Ureter (tissue), 1 donor: ENCODE data around the gene FBXO5. TPM values are rescaled to one million over a fixed set of nuclear protein-coding genes. Genes with fewer than 3 reads are reported as not detected.

ENCODE experiments used
- DNase-seq: peaks from one replicate; pipeline ENCODE4 v3.0.0-alpha.2; 2020; ENCODE audit warnings: low spot score
- total RNA-seq: library from RNA; stranded (reverse); gene quantifications from one replicate; pipeline ENCODE4 v1.2.4, GENCODE V29; 2023
- donor health status: DM: yes; HTN: yes; CAD: no.

The FBXO5 gene
- total RNA-seq, 1 donor from 2014 or later, result 5.3 TPM

DNA sequence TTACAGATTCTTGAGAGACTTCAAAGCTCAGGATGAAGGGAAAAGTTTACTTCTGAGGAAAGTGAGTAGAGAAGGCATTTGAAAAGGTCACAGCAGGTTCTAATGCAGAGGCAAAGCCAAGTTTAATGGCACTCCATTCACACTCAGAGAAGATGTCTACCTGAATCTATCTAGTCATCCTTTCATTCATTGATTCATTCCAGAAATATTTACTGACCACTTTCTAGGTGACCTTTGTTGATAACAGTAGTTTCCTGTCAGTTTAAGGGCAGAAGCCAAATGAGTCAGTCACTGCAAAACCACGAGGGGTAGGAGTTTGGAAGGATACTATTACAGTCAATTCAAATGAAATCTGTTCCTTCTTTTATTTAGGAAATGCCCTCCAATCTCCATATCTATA lies 30.8 kb downstream of the FBXO5 start:
- no peak for DNase-seq

DNA sequence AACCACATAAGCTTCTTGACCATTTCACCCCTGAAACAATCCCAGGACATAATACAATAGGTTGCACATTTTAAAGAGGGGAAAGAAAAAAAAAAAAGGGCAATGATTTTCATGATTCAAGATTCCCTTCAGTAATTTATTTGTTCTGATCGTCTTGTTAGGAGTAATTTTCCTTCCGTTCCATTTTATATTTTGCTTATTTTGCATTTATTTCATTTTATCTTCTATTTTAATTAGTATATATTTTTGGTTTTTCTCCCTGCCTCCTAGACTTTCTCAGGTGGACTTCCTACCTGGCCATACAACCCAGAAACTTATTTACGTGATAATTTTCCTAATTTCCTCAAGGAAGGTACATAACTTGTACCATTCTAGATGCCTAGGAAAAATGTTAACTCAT lies 32.6 kb downstream of the FBXO5 start:
- DNase-seq, result no peak

DNA sequence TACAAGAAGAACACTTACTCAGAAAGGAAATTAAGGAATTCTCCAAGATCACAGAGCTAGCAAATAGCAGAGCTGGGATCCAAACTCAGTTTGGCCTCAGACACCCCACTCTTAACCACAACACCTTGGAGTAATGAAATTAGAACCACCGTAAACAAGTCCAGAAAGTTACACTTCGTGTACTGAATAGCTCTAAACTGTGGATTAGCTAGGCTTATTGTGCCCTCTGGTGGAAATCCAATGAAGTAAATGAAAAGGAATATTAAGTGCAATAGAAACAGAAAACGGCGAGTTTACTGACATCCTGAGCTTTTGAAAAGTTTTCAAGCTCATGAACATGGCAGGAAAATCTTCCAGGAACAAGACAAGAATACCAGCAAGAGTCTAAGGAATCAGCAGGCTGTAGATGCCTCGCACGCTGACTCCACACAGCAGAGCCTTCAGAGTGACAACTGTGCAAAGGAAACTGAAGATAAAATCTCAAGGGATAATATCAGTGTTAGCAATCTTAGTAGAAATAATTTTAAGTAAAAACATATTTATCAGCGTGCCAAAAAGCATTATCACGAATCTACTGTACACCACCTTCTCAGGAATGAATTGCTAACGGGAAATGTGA lies 34.6 kb downstream of the FBXO5 start:
- no peak for DNase-seq

DNA sequence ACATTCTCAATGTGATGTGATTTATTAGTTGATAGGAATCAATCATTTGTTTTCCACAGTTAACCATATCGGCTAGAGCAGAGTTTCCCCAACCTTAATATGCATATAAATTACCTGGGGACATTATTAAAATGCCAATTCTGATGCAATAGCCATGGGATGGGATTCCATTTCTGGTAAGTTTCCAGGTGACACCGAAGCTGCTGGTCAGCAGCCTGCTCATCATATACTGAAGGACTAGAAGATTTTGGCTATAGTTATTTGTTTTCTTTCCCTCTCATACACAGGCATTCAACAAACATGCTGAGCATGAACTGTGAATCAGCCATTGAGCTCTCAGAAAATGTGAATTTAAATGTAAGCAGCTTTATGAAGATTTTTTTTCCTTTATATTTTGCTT lies 35.8 kb downstream of the FBXO5 start:
- DNase-seq, result no peak

DNA sequence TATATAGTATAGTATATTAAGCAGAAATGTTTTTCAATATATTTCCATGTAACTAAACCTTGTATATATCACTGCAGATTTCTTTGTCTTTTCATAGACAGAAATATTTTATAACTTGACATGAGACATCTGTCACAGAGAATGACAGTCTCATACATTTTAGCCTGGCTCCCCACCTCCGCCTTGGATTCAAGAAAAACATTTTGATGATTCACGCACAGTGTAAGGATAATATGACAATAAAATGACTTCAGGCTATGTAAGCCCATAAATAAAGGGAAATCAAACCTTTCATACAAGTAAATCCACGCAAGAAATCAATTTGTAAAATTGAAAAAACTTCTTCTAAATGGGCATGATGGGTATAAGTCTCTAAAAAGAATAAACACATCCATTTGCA lies 36.4 kb downstream of the FBXO5 start:
- no peak for DNase-seq

DNA sequence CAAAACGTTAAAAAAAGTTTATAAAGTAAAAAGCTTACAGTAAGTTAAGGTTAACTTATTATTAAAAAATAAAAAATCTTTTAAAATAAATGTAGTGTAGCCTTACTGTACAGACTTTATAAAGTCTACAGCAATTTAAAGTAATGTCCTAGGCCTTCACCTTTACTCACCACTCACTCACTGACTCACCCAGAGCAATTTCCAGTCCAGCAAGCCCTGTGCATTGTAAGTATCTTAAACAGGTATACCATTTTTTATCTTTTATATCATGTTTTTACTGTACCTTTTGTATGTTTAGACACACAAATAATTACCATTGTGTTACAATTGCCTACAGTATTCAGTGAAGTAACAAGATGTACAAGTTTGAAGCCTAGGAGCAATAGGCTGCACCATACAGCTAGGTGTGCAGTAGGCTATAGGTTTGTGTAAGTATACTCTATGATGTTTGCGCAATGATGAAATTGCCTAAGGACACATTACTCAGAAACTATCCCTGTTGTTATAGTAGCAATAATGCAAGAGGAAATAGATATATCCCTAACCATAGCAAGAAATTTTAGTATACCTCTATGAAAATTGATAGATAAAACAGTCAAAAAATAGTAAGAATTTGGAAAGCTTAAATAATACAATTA lies 39.5 kb downstream of the FBXO5 start:
- DNase-seq, result no peak

DNA sequence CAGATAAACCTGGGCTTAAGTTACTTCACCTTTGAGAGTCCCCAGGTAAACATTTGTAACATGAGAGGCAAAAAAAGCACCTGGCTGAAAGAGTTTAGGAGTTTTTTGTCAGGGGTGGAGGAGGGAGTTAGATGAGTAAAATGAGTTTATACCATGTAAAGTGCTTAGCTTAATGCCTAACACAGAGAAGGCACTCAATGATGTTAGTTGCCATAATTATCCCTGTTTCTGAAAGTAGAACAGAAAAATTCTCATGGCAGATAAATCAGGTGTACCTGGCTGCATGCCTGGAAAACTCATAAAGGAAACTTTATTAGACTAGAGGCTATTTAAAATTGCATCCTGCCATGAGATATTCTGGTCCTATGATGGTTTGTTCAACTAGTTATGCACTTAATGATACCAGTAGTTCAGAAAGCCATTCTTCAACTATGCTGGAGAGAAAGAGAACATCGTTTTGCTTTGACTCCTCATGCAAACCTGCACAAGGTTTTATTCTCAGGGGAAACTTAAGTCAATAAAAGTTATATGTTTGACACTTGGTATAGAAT lies 40.4 kb downstream of the FBXO5 start:
- no peak for DNase-seq

DNA sequence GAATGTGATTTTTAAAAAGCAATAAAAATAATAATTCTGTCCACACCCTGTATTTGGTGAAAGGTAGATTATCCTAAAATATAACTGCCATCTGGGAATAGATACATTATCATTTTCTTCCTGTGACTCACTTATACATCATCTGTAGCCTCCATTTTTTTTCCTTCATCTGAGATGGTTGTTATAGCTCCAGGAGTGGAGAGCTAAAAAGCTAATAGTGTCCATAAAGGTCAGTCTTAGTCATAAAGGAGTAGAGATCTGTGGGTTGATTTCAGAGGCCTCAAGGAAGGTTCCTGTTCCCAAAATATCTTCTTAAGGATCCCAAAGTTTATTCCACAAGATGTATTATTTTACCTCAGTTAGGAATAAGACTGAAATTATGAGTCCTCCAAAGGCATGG lies 41.1 kb downstream of the FBXO5 start:
- DNase-seq, result no peak

DNA sequence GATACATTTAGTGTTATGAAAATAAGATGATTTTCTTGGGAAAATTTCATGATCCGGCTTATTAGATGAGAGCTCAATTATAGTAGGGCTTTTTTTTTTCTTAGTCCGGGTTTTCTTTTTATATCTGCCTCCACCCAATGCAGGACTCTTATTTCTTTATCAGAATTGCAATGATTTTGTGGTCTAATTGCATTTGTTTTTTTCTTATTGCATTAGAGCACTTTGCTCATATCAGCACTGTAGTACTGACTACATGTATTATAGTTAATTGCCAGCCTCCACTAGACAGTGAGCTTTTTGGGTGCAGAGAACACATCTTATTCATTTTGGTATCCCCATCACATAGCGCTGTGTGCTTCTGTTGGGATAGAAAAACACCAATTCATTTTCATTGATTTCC lies 50.0 kb downstream of the FBXO5 start:
- no peak for DNase-seq

DNA sequence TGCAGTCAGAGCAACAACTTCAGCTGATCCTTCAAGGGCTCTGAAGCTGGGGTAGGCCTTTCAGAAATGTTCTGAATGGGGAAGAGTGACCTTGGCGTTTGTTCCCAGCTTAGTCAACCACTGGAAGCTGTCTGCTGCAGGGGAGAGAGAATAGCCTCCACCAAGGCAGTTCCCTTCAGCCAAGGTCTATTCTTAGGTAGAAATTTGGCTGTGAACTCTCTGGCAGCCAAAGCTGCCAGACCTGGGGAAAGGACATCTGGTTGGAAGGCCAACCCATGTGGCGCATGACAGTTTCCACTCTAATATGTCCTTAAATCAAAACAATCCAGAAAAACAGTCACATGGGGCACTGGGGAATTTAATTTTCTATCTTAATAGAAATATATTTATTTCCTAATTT lies 60.1 kb downstream of the FBXO5 start:
- DNase-seq, result no peak

Other genes starting within 250 kb of the FBXO5 start
- 0.39 TPM for gene VIP, start 232.2 kb downstream of the FBXO5 start, total RNA-seq
- 16.0 TPM for gene MTRF1L, start 19.7 kb upstream of the FBXO5 start, total RNA-seq
- 3.3 TPM for gene RGS17, start 148.2 kb upstream of the FBXO5 start, total RNA-seq